Measurements from ENCODE around the gene CNTFR. TPM values are rescaled to one million over a fixed set of nuclear protein-coding genes. Genes with fewer than 3 reads are reported as not detected.

Gene CNTFR
- total RNA-seq, 2 experiments from 2014 or later = not detected

DNA sequence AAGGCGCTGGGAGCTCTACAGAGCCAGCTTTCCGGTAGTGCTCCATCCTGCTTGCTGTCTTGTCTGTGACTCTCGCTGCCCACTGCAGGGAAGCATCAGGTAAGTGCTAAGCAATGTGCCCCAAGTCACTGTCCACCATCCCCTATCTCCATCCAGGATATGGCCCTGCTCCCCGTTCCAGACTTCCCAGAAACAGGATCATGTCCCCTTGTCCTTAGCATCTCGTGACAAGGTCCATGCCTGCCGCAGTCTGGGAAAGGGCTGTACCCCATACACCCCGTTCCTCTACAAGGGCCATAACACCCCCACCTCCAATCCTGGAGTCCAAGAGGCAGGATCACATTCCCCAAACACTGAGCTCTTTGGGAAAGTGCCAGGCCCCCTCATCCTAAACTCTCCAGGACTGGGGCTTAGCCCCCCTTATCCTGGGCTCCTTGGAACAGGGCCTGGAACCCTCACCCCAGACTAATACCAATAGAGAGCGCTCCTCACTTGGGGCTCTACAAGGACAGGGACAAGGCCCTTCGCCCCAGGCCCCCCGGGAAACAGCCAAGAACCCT lies 21.8 kb upstream of the CNTFR start:
- POLR2A ChIA-PET = interaction anchor here (1.0 to 2.2 kb wide), 4 partner anchors 9 to 155 kb away, joined by 4 to 35 read pairs (median 4); partner anchors contain the start of genes DCTN3 and SIGMAR1
- H3K4me1 Mint-ChIP-seq (ENCODE audit: low read depth) = peaks cover 20% of the 10 kb centered on the region
- TF ChIP-seq CTCF (IDR thresholded peaks at IDR 0.05) = no peak
- CTCF ChIA-PET = interaction anchor here (0.6 to 8.3 kb wide), 10 partner anchors 9 to 461 kb away, joined by 3 to 142 read pairs (median 6); partner anchors contain the start of genes DCTN3, GALT, MYORG and SIGMAR1
- H3K4me3 Mint-ChIP-seq = peak overlapping the region; percentile 87
- no peaks in the 10 kb centered on the region for H3K9me3 Mint-ChIP-seq
- H3K27me3 Mint-ChIP-seq = no peaks in the 10 kb centered on the region
- no peak for DNase-seq
- H3K36me3 Mint-ChIP-seq (ENCODE audit: low read depth) = peaks cover 17% of the 10 kb centered on the region
- H3K27ac Mint-ChIP-seq = peak overlapping the region; percentile 92
- intact Hi-C loops (cut with micrococcal nuclease) = no loop called here
- peak; percentile 9 for ATAC-seq

DNA sequence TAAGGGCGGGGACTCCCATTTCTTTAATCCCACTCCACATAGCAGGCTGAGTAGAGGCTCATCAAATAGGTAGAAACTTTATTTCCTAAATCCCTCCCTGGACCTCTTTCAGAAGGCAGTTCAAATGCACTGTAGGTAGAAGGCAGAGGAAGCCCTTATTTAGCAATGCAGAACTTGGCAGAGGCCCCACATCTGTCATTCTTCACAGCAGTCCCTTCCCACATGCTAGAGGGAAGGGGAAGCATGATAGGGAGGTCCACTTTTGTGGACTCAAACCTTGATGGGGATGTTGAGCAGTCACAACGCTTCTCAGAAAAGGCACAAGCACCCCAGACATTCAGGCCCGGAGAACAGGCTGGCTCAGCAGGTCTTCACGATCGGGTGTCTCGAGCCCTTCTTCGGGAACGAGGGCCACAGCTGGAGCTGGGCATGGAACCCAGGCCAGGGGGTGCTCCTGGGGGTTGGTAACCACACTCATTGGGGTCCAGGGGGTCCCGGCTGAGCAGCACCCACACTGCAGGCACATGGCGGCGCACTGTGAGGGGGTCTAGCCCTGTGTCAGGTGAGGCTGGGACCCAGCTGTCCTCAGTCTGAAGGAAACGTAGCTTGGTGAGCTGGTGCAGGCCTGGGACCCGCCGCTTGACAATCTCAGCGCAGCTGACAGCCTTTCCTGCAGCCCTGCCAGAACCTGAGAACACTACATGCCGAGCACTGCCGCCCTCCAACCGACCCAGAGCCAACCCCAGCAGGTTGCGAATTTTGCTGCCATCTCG lies 21.1 kb upstream of the CNTFR start:
- Mint-ChIP-seq H3K4me1 (ENCODE audit: low read depth) (peaks cover 20% of the 10 kb centered on the region), H3K4me3 (peak overlapping the region; percentile 87), H3K27me3 (no peaks in the 10 kb centered on the region), H3K27ac (no peak overlapping the region), H3K9me3 (no peaks in the 10 kb centered on the region), H3K36me3 (ENCODE audit: low read depth) (peaks cover 17% of the 10 kb centered on the region)
- ATAC-seq = no peak
- intact Hi-C loops (cut with micrococcal nuclease) = no loop called here
- DNase-seq = no peak
- POLR2A ChIA-PET = interaction anchor here (1.0 to 2.2 kb wide), 4 partner anchors 10 to 154 kb away, joined by 4 to 35 read pairs (median 4); partner anchors contain the start of genes DCTN3 and SIGMAR1
- TF ChIP-seq CTCF (IDR thresholded peaks at IDR 0.05) = no peak
- CTCF ChIA-PET = interaction anchor here (0.6 to 8.3 kb wide), 9 partner anchors 10 to 461 kb away, joined by 3 to 142 read pairs (median 7); partner anchors contain the start of genes DCTN3, GALT, SIGMAR1 and VCP

- Mint-ChIP-seq H3K9me3 (no peaks in the 10 kb centered on the region), H3K27ac (no peak overlapping the region), H3K36me3 (ENCODE audit: low read depth) (peaks cover 17% of the 10 kb centered on the region), H3K4me1 (ENCODE audit: low read depth) (peaks cover 12% of the 10 kb centered on the region), H3K27me3 (no peaks in the 10 kb centered on the region), H3K4me3 (no peak overlapping the region)
- ChIA-PET POLR2A (no interaction called here), CTCF (interaction anchor here (1.0 to 5.4 kb wide), 7 partner anchors 16 to 203 kb away, joined by 3 to 38 read pairs (median 4); no protein-coding TSS in a partner anchor)
- intact Hi-C loops (cut with micrococcal nuclease) = no loop called here
- ATAC-seq (no peak), DNase-seq (no peak)
- no peak for TF ChIP-seq CTCF (IDR thresholded peaks at IDR 0.05)
Measured at GRCh38 chr9:34607331-34607730, 17.8 kb upstream of the CNTFR start.

DNA sequence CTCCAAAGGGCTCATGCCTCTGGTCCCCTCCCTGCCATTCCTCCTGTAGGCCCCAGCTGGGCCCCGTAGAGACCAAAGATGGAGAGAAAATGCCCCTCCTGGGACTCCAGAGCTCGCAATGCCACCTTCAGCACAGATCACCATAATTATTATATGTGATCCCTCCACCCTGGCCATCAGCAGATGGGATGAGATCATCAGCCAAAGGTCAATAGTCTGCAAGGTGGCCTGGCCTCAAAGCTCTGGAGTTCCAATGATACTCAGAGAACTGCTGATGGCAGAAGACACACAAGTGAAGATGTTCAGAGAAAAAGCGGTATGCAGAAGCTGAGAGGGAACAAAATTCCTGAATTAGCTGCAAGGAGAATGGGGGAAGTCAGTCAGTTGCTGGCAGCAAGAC lies 17.4 kb upstream of the CNTFR start:
- Mint-ChIP-seq H3K4me3 (no peak overlapping the region), H3K27ac (no peak overlapping the region), H3K9me3 (no peaks in the 10 kb centered on the region), H3K27me3 (no peaks in the 10 kb centered on the region), H3K36me3 (ENCODE audit: low read depth) (peaks cover 17% of the 10 kb centered on the region), H3K4me1 (ENCODE audit: low read depth) (peaks cover 9% of the 10 kb centered on the region)
- intact Hi-C loops (cut with micrococcal nuclease) = no loop called here
- no peak for TF ChIP-seq CTCF (IDR thresholded peaks at IDR 0.05)
- POLR2A ChIA-PET = no interaction called here
- no peak for DNase-seq
- ATAC-seq = no peak
- CTCF ChIA-PET = interaction anchor here (1.0 to 5.4 kb wide), 7 partner anchors 15 to 203 kb away, joined by 3 to 38 read pairs (median 4); no protein-coding TSS in a partner anchor
